GM12874 (cell line): ENCODE data around the gene CRY1.

Experiments used
- TF ChIP-seq, protein P1 (sequence below): IDR thresholded peaks from 2 replicates; pipeline ENCODE4 v1.5.1; 2011; ENCODE audit warnings: low read depth, mild to moderate bottlenecking, control low read depth, low read length, moderate library complexity; ENCODE audit not compliant: insufficient read depth

CRY1 gene

DNA sequence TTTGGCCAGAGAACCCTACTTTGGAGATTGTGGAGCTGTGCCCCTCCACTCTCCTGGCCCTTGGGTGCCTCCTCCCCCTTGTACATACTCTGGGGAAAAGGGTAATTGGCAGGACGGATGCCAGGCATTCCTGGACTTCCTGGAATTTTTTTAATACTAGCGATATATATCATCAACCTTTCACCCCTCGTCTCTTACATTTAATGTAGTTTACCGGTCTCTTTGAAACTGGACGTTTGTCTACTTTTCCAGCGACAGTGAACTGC lies 767 bp upstream of the CRY1 start:
- TF ChIP-seq, protein P1, sequence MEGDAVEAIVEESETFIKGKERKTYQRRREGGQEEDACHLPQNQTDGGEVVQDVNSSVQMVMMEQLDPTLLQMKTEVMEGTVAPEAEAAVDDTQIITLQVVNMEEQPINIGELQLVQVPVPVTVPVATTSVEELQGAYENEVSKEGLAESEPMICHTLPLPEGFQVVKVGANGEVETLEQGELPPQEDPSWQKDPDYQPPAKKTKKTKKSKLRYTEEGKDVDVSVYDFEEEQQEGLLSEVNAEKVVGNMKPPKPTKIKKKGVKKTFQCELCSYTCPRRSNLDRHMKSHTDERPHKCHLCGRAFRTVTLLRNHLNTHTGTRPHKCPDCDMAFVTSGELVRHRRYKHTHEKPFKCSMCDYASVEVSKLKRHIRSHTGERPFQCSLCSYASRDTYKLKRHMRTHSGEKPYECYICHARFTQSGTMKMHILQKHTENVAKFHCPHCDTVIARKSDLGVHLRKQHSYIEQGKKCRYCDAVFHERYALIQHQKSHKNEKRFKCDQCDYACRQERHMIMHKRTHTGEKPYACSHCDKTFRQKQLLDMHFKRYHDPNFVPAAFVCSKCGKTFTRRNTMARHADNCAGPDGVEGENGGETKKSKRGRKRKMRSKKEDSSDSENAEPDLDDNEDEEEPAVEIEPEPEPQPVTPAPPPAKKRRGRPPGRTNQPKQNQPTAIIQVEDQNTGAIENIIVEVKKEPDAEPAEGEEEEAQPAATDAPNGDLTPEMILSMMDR, result no peak

DNA sequence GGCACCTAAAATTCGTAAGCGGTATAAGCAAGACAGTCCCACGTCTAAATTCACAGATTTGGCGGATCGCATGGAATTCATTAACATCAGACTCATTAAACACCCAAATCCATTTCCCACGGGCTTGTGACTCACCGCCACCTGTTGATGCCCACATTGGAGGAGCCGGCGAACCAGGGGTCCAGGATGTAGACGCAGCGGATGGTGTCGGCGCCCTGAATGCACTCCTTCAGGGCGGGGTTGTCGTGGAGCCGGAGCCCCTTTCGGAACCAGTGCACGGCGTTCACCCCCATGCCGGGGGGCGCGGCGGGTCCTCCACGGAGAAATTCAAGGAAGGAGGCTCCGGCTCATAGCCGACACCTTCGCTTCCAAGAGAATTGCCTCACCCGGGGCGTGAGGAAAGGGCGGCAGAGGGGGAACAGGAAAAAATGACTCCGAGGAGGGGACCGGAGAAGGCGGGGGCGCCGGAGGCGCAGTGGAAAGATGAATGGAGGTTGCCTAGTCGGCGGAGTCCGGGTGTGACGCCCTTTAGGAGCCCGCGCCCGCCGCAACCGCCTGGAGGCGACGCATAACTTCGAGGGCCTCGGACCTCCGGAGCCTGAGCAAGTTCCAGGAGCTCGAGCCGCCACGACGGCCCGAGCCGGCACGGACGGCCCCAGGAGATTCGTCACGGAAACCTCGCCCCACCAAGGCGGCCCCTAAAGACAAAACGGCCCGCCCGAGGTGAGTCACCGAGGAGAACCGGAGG lies 506 bp downstream of the CRY1 start:
- TF ChIP-seq, protein P1, result no peak

DNA sequence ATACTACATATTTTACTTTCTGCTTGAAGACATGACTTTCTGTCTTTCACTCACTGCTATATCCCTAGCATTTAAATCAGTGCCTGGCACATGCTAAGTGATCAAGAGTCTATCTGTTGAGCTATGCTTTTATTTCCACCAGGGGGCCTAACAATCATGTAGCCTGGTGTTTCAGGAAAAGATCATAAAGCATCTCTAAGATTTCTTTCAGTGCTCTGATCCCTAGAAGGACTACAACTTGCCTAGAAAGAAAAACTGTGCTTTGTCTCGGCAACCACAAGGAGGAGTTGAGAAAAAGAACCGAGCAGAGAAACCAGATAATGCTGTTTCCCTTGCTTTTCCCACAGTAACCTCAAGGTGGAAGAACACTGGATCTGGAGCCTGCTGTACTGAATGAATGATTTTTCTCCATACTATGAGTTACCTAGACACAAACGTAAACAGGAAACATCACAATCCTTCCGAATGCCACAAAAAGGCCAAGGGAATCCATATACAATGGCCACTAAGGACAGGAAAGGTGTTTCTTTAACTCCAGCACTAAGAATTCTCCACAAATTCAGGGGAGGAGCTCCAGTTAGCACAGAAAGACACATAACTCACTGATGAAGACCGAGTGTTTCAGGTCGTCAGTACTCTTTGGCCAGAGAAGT lies 1.2 kb downstream of the CRY1 start:
- TF ChIP-seq, protein P1, result peak; percentile 35; the same call in 1 of the 2 replicates

DNA sequence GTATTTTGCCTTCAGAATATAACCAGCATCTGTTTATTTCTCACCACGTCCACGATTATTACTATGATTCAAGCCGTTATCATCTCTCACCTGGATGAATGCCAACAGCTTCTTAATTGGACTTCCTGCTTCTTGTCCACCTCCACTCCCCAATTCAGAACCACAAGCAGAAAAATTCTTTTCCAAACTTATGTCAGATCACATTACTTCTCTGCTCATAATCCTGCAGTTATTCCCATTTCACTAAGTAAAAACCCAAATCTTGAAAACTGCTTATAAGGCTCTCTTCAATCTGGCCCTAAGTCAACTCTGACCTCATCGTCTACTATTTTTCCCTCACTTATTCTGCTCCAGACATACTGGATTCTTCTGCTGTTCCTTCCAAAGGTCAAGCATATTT lies 2.0 kb downstream of the CRY1 start:
- TF ChIP-seq, protein P1, result no peak

DNA sequence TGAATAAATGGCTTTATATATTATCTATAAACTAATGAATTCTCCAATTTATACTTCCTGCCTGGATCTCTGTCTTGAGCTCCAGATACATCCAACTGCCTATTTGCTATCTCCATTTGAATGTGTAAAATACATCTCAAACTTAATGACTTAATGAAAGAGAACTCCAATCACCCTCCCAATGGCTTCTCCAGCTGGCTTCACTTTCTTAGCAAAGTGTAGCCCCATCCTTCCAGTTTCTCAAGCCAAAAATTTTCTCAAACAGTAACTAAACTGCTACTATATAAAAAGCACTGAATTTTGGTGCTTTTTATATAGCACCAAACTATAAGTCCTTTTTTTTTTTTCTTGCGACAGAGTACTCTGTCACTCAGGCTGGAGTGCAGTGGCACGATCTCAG lies 2.6 kb downstream of the CRY1 start:
- TF ChIP-seq, protein P1, result no peak

DNA sequence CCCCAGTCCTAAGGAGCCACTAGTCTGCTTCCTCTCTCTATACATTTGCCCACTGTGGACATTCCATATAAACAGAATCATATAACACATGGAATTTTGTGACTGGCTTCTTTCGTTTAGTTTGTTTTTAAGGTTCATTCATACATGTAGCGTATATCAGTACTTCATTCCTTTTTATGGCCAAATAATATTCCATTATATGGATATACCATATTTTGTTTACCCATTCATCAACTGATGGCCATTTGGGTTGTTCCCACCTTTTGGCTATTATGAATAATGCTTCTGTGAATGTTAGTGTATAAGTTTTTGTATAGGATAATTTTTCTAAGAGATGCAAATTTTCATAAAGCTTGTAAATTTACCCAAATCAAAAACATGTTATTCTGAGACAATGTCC lies 4.4 kb downstream of the CRY1 start:
- TF ChIP-seq, protein P1, result no peak

DNA sequence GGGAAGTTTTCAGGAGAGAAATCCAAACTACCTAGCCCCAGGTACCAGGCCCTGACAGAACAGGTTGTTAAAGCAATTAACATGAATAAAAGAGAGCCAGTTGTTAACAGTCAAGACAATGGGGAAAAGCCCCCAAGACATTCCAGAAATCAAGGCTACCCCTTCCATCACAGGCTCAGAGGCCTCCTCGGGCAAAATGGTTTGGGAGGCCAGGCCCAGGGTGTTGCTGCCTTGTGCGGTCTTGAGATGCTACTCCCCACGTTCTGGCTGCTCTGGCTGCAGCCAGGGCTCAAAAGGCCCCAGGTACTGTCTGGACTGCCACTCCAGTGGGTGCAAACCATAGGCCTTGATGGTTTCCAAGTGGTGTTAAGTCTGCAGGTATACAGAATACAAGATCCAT lies 7.0 kb downstream of the CRY1 start:
- TF ChIP-seq, protein P1, result no peak

DNA sequence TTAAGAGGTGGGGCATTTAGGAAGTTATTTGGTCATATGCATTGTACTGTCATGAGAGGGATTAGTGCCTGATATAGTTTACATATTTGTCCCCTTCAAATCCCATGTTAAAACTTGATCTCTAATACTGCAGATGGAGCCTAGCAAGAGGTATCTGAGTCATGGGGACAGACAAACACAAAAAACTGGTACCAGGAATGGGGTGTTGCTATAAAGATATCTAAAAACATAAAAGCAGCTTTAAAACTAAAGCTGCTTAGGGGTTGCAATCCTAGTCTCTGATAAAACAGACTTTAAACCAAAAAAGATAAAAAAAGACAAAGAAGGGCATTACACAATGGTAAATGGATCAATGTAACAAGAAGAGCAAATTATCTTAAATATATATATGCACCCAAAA lies 11.6 kb downstream of the CRY1 start:
- TF ChIP-seq, protein P1, result no peak
